Endodermal cell (in vitro differentiated cells): Measurements from ENCODE around the gene PANK4. TPM values are rescaled to one million over a fixed set of nuclear protein-coding genes. Genes with fewer than 3 reads are reported as not detected.

Experiments
- DNase-seq: peaks from one replicate; pipeline ENCODE4 v3.0.0-alpha.2; 2017
- H3K27ac ChIP-seq: 2 replicates; pipeline ENCODE4 v1.5.1; 2013; ENCODE audit warnings: mild to moderate bottlenecking, low read depth, low read length, moderate library complexity
- H3K27me3 ChIP-seq: 2 replicates; pipeline ENCODE4 v1.6.1; 2013; ENCODE audit warnings: mild to moderate bottlenecking, low read length, moderate library complexity; ENCODE audit not compliant: insufficient read depth, control insufficient read depth, poor library complexity, severe bottlenecking
- H3K36me3 ChIP-seq: 2 replicates; pipeline ENCODE4 v1.7.0; 2013; ENCODE audit warnings: mild to moderate bottlenecking, low read length, moderate library complexity; ENCODE audit not compliant: control insufficient read depth, insufficient read depth
- H3K4me1 ChIP-seq: one replicate; pipeline ENCODE4 v1.7.0; 2013; ENCODE audit warnings: low read length; ENCODE audit not compliant: control insufficient read depth, insufficient read depth
- H3K4me3 ChIP-seq: 2 replicates; pipeline ENCODE4 v1.5.1; 2013; ENCODE audit warnings: mild to moderate bottlenecking, low read length, moderate library complexity
- H3K9ac ChIP-seq: 2 replicates; pipeline ENCODE4 v1.6.1; 2013; ENCODE audit warnings: mild to moderate bottlenecking, low read length, moderate library complexity; ENCODE audit not compliant: poor library complexity, severe bottlenecking; ENCODE audit errors: extremely low read depth
- H3K9me3 ChIP-seq: 2 replicates; pipeline ENCODE4 v1.6.1; 2013; ENCODE audit warnings: mild to moderate bottlenecking, low read length, moderate library complexity; ENCODE audit not compliant: control insufficient read depth
- H3K27ac Mint-ChIP-seq: 2 replicates; pipeline ENCODE4 v1.8.0; 2020; ENCODE audit warnings: mixed read lengths
- H3K27me3 Mint-ChIP-seq: 2 replicates; pipeline ENCODE4 v1.8.0; 2021; ENCODE audit warnings: mild to moderate bottlenecking, mixed read lengths; ENCODE audit not compliant: insufficient read depth
- H3K36me3 Mint-ChIP-seq: 2 replicates; pipeline ENCODE4 v1.8.0; 2020; ENCODE audit warnings: low read depth, mixed read lengths
- H3K4me1 Mint-ChIP-seq: 2 replicates; pipeline ENCODE4 v1.8.0; 2020; ENCODE audit warnings: mixed read lengths
- H3K4me3 Mint-ChIP-seq: 2 replicates; pipeline ENCODE4 v1.8.0; 2020; ENCODE audit warnings: mild to moderate bottlenecking, moderate library complexity, mixed read lengths
- H3K9me3 Mint-ChIP-seq: 2 replicates; pipeline ENCODE4 v1.8.0; 2020; ENCODE audit warnings: mild to moderate bottlenecking, mixed read lengths
- CTCF ChIP-seq: fragments of 200-600 bp; sonication (generic); conservative IDR thresholded peaks from 2 replicates; pipeline ENCODE4 v1.5.0; 2021; ENCODE audit warnings: antibody characterized with exemption, mild to moderate bottlenecking
- WGBS, 2 experiments: methylation state at CpG; one replicate each; pipeline versions ENCODE4 v1.1.5 to v1.1.7; 2013; ENCODE audit warnings: missing lambda C conversion rate in 2 of 2, mixed read lengths in 1 of 2; ENCODE audit not compliant: insufficient coverage in 1 of 2, insufficient read length in 1 of 2; 5-methylcytosine and 5-hydroxymethylcytosine counted together
- total RNA-seq, 2 donors: library from RNA; stranded (reverse); fragmentation: NEBNext Ultra II Directional in 1 of 2; extraction: Animal tissue kit (Norgen Biotek cat#: 25700) in 1 of 2; gene quantifications; 2 replicates in 1 of 2; 3 replicates in 1 of 2; pipeline ENCODE4 v1.2.1, GENCODE V29; 2021

The PANK4 gene
- total RNA-seq, 2 donors from 2014 or later: 45.6 to 49.5 TPM

GRCh38 chr1:2556678-2557481 lies 30.5 kb upstream of the PANK4 start:
- TF ChIP-seq CTCF: no peak
- no peaks in the 10 kb centered on the region for H3K27me3 ChIP-seq
- Mint-ChIP-seq H3K27ac (peak overlapping the region; percentile 44), H3K27me3 (no peaks in the 10 kb centered on the region), H3K4me3 (no peak overlapping the region), H3K4me1 (peaks cover 4% of the 10 kb centered on the region), H3K36me3 (no peaks in the 10 kb centered on the region), H3K9me3 (no peaks in the 10 kb centered on the region)
- H3K36me3 ChIP-seq: no peaks in the 10 kb centered on the region
- H3K4me3 ChIP-seq: no peak overlapping the region
- 86 to 88% methylated on average over 13 to 24 of the region's 24 CpGs for WGBS, 2 experiments
- no peak overlapping the region for H3K9ac ChIP-seq
- H3K27ac ChIP-seq: peak overlapping the region; percentile 66
- H3K4me1 ChIP-seq: no peaks in the 10 kb centered on the region
- DNase-seq: no peak
- no peaks in the 10 kb centered on the region for H3K9me3 ChIP-seq

GRCh38 chr1:2556277-2556677 lies 29.9 kb upstream of the PANK4 start, which contains the start of gene TNFRSF14:
Gene TNFRSF14, plus strand, starts transcription at chr1:2556371. Its CDS starts 294 bp downstream, at chr1:2556665.
- WGBS, 2 experiments: 61 to 68% methylated on average over 12 to 16 of the region's 16 CpGs
- H3K27ac ChIP-seq: peak within 1 kb of the TSS; percentile 66
- H3K4me1 Mint-ChIP-seq: peaks cover 4% of the 10 kb centered on the region
- H3K9me3 ChIP-seq: no peaks in the 10 kb centered on the region
- H3K36me3 ChIP-seq: no peaks in the 10 kb centered on the region
- no peak within 1 kb of the TSS for H3K4me3 Mint-ChIP-seq
- H3K4me1 ChIP-seq: no peaks in the 10 kb centered on the region
- peak within 1 kb of the TSS; percentile 44 for H3K27ac Mint-ChIP-seq
- H3K9me3 Mint-ChIP-seq: no peaks in the 10 kb centered on the region
- H3K27me3 ChIP-seq: no peaks in the 10 kb centered on the region
- H3K9ac ChIP-seq: no peak within 1 kb of the TSS
- peak; percentile 67 for DNase-seq
- no peaks in the 10 kb centered on the region for H3K27me3 Mint-ChIP-seq
- H3K4me3 ChIP-seq: no peak within 1 kb of the TSS
- no peak for TF ChIP-seq CTCF
- H3K36me3 Mint-ChIP-seq: no peaks in the 10 kb centered on the region

DNA sequence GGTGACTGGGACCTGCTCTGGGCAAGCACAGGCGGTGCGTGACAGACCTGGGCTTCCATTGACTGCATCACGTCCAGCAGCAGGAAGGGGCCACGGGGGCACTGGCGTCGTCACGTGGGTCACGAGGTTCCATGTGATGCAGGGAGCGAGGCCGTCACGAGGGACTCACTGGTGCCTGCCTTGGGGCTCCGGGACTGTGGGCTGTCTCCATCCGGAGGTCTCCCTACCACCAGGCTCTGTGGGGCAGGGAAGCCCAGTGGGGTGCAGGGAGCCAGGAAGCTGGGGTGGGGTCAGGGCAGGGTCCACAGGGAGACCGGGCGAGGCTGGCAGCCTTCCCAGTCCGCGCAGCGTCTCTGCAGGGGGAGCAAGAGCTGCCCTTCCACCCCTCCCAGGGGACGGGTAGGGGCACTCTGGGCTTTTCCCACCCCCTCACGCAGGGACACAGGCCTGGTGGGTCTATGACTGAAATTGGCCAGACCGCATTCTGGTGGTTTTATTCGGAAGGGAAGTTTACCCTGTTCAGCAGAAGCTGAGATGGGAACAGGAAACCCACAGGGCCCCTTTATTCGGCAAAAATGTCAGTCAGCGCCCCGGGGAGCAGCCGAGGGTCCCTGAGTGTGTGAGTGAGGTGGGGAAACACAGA lies 29.4 kb upstream of the PANK4 start:
- H3K27ac ChIP-seq: no peak overlapping the region
- Mint-ChIP-seq H3K9me3 (no peaks in the 10 kb centered on the region), H3K27me3 (no peaks in the 10 kb centered on the region), H3K4me3 (no peak overlapping the region), H3K36me3 (no peaks in the 10 kb centered on the region), H3K27ac (no peak overlapping the region), H3K4me1 (peaks cover 4% of the 10 kb centered on the region)
- H3K36me3 ChIP-seq: no peaks in the 10 kb centered on the region
- no peak for TF ChIP-seq CTCF
- H3K4me3 ChIP-seq: no peak overlapping the region
- H3K9me3 ChIP-seq: no peaks in the 10 kb centered on the region
- WGBS, 2 experiments: 85 to 91% methylated on average over 12 to 26 of the region's 26 CpGs
- no peak for DNase-seq
- no peaks in the 10 kb centered on the region for H3K4me1 ChIP-seq
- no peak overlapping the region for H3K9ac ChIP-seq
- no peaks in the 10 kb centered on the region for H3K27me3 ChIP-seq
